ENCODE measurements around the gene BHMT. TPM values are rescaled to one million over a fixed set of nuclear protein-coding genes. Genes with fewer than 3 reads are reported as not detected.
"Not testable (repeated sequence)": the region's sequence is repeated elsewhere in the genome, so short reads cannot be mapped to it uniquely, and the experiment has no call there.

Gene BHMT
- total RNA-seq, 4 donors from 2014 or later: 0.30 to 0.64 TPM; not detected in 2

DNA sequence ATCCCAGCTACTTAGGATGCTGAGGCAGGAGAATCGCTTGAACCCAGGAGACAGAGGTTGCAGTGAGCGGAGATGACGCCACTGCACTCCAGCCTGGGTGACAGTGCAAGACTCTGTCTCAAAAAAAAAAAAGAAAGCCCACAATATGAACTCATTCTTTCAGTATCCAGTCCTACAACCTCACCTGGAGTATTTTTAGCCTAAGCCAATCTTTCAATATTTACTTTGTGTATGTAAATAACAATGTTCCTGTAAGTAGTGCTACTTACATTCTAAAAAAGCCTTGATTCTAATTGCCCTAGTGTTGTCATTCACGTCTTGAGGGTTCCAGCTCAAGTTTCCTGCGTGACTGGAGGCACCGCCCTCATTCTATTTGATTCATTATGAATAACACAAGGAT is 62.0 kb downstream of the BHMT start:
- no peaks in the 10 kb centered on the region for H3K9me3 ChIP-seq
- H3K4me3 ChIP-seq: no peak overlapping the region
- H3K27me3 ChIP-seq: no peaks in the 10 kb centered on the region
- 68% methylated on average over 6 of the region's 6 CpGs for WGBS
- no peak overlapping the region for H3K27ac ChIP-seq
- no peaks in the 10 kb centered on the region for H3K36me3 ChIP-seq
- H3K4me1 ChIP-seq: peaks cover 3% of the 10 kb centered on the region
- DNase-seq (ENCODE audit: low spot score in 2 of 2): no peak
- TF ChIP-seq, protein P1, sequence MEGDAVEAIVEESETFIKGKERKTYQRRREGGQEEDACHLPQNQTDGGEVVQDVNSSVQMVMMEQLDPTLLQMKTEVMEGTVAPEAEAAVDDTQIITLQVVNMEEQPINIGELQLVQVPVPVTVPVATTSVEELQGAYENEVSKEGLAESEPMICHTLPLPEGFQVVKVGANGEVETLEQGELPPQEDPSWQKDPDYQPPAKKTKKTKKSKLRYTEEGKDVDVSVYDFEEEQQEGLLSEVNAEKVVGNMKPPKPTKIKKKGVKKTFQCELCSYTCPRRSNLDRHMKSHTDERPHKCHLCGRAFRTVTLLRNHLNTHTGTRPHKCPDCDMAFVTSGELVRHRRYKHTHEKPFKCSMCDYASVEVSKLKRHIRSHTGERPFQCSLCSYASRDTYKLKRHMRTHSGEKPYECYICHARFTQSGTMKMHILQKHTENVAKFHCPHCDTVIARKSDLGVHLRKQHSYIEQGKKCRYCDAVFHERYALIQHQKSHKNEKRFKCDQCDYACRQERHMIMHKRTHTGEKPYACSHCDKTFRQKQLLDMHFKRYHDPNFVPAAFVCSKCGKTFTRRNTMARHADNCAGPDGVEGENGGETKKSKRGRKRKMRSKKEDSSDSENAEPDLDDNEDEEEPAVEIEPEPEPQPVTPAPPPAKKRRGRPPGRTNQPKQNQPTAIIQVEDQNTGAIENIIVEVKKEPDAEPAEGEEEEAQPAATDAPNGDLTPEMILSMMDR (IDR thresholded peaks at IDR 0.05): no peak
- TF ChIP-seq POLR2A (IDR thresholded peaks at IDR 0.05): no peak
- no peak for TF ChIP-seq POLR2AphosphoS5 (IDR thresholded peaks at IDR 0.05)
- TF ChIP-seq EP300 (IDR thresholded peaks at IDR 0.05): no peak

DNA sequence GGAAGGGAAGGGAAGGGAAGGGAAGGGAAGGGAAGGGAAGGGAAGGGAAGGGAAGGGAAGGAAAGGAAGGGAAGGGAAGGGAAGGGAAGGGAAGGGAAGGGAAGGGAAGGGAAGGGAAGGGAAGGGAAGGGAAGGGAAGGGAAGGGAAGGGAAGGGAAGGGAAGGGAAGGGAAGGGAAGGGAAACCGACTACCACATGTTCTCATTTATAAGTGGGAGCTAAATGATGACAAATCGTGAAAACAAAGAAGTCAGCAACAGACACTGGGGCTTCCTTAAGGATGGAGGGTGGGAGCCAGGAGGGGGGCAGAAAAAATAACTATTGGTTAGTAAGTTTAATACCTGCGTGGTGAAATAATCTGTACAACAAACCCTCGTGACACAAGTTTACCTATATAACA is 68.8 kb downstream of the BHMT start:
- not testable (repeated sequence) for DNase-seq (ENCODE audit: low spot score in 2 of 2); H3K9me3 ChIP-seq; H3K27me3 ChIP-seq; H3K4me3 ChIP-seq; H3K36me3 ChIP-seq; H3K27ac ChIP-seq
- H3K4me1 ChIP-seq: peaks cover 21% of the 10 kb centered on the region
- 91% methylated on average over 4 of the region's 4 CpGs for WGBS

DNA sequence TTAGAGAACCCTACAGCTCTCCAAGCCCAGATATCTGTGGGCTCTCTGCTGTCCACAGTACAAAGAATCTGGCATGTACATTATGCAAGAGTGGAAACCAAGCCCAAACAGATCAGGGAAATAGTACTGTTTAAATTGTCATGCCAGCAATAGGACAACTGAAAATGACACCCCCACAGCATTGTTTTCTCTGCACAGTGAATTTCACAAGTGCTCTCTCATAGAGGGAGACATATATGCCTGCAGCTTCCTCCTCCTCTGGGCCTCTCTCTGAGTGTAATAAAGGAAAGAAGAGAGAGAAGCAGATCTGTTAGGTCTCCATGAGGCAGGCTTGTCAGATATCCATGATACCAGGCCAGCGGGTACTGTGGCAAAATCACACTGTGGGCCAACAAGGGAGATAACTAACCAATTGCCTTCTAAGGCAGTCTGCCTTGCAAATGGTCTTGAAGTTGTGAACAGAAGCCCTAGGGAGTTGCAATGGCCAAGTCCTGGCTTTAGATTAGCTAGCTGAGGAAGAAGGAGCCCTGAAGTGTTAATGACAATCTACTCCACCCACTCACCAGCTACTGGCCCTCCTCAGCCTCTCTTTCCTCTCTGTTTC is 69.9 kb downstream of the BHMT start:
- Histone ChIP-seq H3K4me1 (peaks cover 18% of the 10 kb centered on the region), H3K36me3 (no peaks in the 10 kb centered on the region), H3K4me3 (no peak overlapping the region), H3K9me3 (no peaks in the 10 kb centered on the region), H3K27ac (no peak overlapping the region), H3K27me3 (no peaks in the 10 kb centered on the region)
- WGBS: 83% methylated on average over 1 of the region's 1 CpG
- TF ChIP-seq POLR2AphosphoS5 (IDR thresholded peaks at IDR 0.05): no peak
- TF ChIP-seq, protein P1 (IDR thresholded peaks at IDR 0.05): no peak
- no peak for TF ChIP-seq POLR2A (IDR thresholded peaks at IDR 0.05)
- no peak for TF ChIP-seq EP300 (IDR thresholded peaks at IDR 0.05)
- no peak for DNase-seq (ENCODE audit: low spot score in 2 of 2)

Other genes with a start within 250 kb of the BHMT start
- gene ARSB, start 126.5 kb upstream of the BHMT start, total RNA-seq: 1 to 10 TPM; 3.1 to 5.1 (median 3.4) TPM
- gene DMGDH, start 42.1 kb upstream of the BHMT start, total RNA-seq: 1 to 10 TPM in 2 of 4 donors, under 1 TPM in 1, not detected in 1; 0.55 to 2.8 (median 1.1) TPM
- gene BHMT2, start 42.0 kb upstream of the BHMT start, total RNA-seq: 1 to 10 TPM in 2 of 4 donors, under 1 TPM in 2; 0.30 to 7.5 (median 1.4) TPM
- 10 to 100 TPM; 17.6 to 34.4 (median 22.0) TPM for gene JMY, start 124.3 kb downstream of the BHMT start, total RNA-seq